Nephron (organoid): Measurements from ENCODE around the gene NECTIN1.
A peak's percentile ranks its signal among the peaks of the same experiment; 100 is the strongest.

Experiments used
- H3K27ac Mint-ChIP-seq, 3 experiments: 2 replicates each; pipeline ENCODE4 v1.8.0; 2020; ENCODE audit warnings: mixed read lengths in 3 of 3, mild to moderate bottlenecking in 2 of 3, moderate library complexity in 1 of 3
- H3K27me3 Mint-ChIP-seq: 2 replicates; pipeline ENCODE4 v1.8.0; 2021; ENCODE audit warnings: low read depth, mild to moderate bottlenecking, moderate library complexity, mixed read lengths
- H3K36me3 Mint-ChIP-seq: 2 replicates; pipeline ENCODE4 v1.8.0; 2020; ENCODE audit warnings: low read depth, mixed read lengths
- H3K4me1 Mint-ChIP-seq: 2 replicates; pipeline ENCODE4 v1.8.0; 2020; ENCODE audit warnings: mixed read lengths
- H3K4me3 Mint-ChIP-seq, 3 experiments: 2 replicates each; pipeline ENCODE4 v1.8.0; 2020; ENCODE audit warnings: mild to moderate bottlenecking in 3 of 3, mixed read lengths in 3 of 3, moderate library complexity in 2 of 3
- H3K9me3 Mint-ChIP-seq: 2 replicates; pipeline ENCODE4 v1.8.0; 2020; ENCODE audit warnings: mixed read lengths
- CTCF ChIP-seq, 3 experiments: fragments of 200-600 bp; sonication (generic); IDR thresholded peaks; one replicate each; pipeline ENCODE4 v1.5.0; 2021; ENCODE audit warnings: antibody characterized with exemption in 3 of 3; ENCODE audit not compliant: unreplicated experiment in 3 of 3

NECTIN1 gene

GRCh38 chr11:119741369-119742262 is 12.6 kb upstream of the NECTIN1 start:
- TF ChIP-seq CTCF (IDR thresholded peaks at IDR 0.05; ENCODE audit: unreplicated experiment in 3 of 3): peak; percentile 63 to 80 (median 71)
- H3K36me3 Mint-ChIP-seq: no peaks in the 10 kb centered on the region

GRCh38 chr11:119739975-119740374 is 11.0 kb upstream of the NECTIN1 start:
- H3K27me3 Mint-ChIP-seq: peaks cover 46% of the 10 kb centered on the region
- no peak for TF ChIP-seq CTCF (IDR thresholded peaks at IDR 0.05; ENCODE audit: unreplicated experiment in 3 of 3)
- peak overlapping the region in 1 of 3 experiments; percentile 17 for H3K4me3 Mint-ChIP-seq
- no peak overlapping the region for H3K27ac Mint-ChIP-seq
- no peaks in the 10 kb centered on the region for H3K36me3 Mint-ChIP-seq
- H3K9me3 Mint-ChIP-seq: no peaks in the 10 kb centered on the region
- peaks cover 29% of the 10 kb centered on the region for H3K4me1 Mint-ChIP-seq

More at GRCh38 chr11:119741369-119742262, 12.6 kb upstream of the NECTIN1 start:
- peak overlapping the region; percentile 72 to 85 (median 79) for H3K4me3 Mint-ChIP-seq
- H3K4me1 Mint-ChIP-seq: peaks cover 29% of the 10 kb centered on the region
- H3K27ac Mint-ChIP-seq: peak overlapping the region; percentile 71 to 81 (median 78)
- H3K27me3 Mint-ChIP-seq: peaks cover 46% of the 10 kb centered on the region
- H3K9me3 Mint-ChIP-seq: no peaks in the 10 kb centered on the region

GRCh38 chr11:119739021-119739703 is 10.2 kb upstream of the NECTIN1 start:
- no peaks in the 10 kb centered on the region for H3K9me3 Mint-ChIP-seq
- H3K36me3 Mint-ChIP-seq: no peaks in the 10 kb centered on the region
- TF ChIP-seq CTCF (IDR thresholded peaks at IDR 0.05; ENCODE audit: unreplicated experiment in 3 of 3): no peak
- peak overlapping the region; percentile 26 to 82 (median 57) for H3K27ac Mint-ChIP-seq
- peak overlapping the region in 1 of 3 experiments; percentile 11 for H3K4me3 Mint-ChIP-seq
- H3K27me3 Mint-ChIP-seq: peaks cover 51% of the 10 kb centered on the region
- H3K4me1 Mint-ChIP-seq: peaks cover 29% of the 10 kb centered on the region

DNA sequence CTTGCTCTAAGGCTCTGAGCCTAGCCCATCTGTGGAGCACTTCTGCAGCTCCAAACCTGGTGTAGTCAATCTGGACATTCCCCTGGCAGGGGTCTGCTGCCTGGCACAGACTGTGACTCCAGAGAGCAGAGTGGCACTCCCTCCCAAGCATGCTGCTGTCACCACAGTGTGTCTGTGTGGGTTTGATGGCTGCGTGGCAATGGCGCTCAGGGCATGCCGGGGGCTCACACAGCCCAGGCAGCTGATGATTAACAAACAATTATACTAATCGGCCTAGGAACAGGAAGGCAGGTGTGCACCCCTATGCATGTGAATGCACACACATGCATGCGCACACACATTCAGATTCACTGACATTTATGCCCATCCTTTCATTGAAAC is 9.0 kb upstream of the NECTIN1 start:
- TF ChIP-seq CTCF (IDR thresholded peaks at IDR 0.05; ENCODE audit: unreplicated experiment in 3 of 3): no peak
- H3K27me3 Mint-ChIP-seq: peaks cover 50% of the 10 kb centered on the region
- H3K27ac Mint-ChIP-seq: peak overlapping the region in 2 of 3 experiments; percentile 44 to 57
- H3K9me3 Mint-ChIP-seq: no peaks in the 10 kb centered on the region
- H3K4me3 Mint-ChIP-seq: no peak overlapping the region
- peaks cover 29% of the 10 kb centered on the region for H3K4me1 Mint-ChIP-seq
- no peaks in the 10 kb centered on the region for H3K36me3 Mint-ChIP-seq

- Mint-ChIP-seq H3K27me3 (peaks cover 44% of the 10 kb centered on the region), H3K27ac (no peak overlapping the region), H3K4me3 (no peak overlapping the region), H3K4me1 (peaks cover 26% of the 10 kb centered on the region), H3K36me3 (no peaks in the 10 kb centered on the region), H3K9me3 (no peaks in the 10 kb centered on the region)
- no peak for TF ChIP-seq CTCF (IDR thresholded peaks at IDR 0.05; ENCODE audit: unreplicated experiment in 3 of 3)
Observed at GRCh38 chr11:119737366-119738058, 8.5 kb upstream of the NECTIN1 start.
